ENCODE measurements around the gene PLXNA4. TPM values are rescaled to one million over a fixed set of nuclear protein-coding genes. Genes with fewer than 3 reads are reported as not detected.

PLXNA4 gene
- total RNA-seq, 4 donors from 2014 or later: 1.1 to 2.8 (median 1.4) TPM

DNA sequence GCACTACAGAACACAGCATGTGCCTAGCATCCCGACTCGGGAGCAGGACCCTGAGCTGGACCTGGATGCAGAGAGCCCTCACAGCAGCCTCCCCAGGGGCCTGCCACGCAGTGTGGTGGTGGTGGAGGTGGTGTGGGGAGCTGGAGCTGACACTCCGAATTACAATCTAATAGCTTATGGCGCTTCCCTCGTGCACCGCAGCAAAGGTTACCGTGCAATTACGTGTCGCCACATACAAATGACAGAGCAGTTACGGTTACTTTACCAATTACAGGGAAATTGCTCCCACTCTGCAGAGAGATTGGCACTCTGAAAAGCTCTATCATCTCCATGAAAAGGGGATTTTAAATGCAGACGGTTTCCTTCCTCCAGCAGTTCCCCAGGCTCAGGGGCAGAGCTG lies 81.8 kb downstream of the PLXNA4 start:
- intact Hi-C loops (cut with DNase I; ENCODE audit: low total_unique reads): no loop called here
- Histone ChIP-seq H3K27ac (no peak overlapping the region), H3K4me1 (no peaks in the 10 kb centered on the region), H3K27me3 (no peaks in the 10 kb centered on the region), H3K4me3 (no peak overlapping the region), H3K9me3 (no peaks in the 10 kb centered on the region), H3K36me3 (no peaks in the 10 kb centered on the region)
- DNase-seq: no peak
- in situ Hi-C loops (cut with MboI; ENCODE audit: low pct_ligation_motif_present in 1 of 4, low pct_unique_long_range_greater_than_20kb in 1 of 4, low sequenced_read_pairs in 3 of 4): no loop called here
- TF ChIP-seq POLR2A (IDR thresholded peaks at IDR 0.05) (no peak), POLR2AphosphoS5 (IDR thresholded peaks at IDR 0.05) (no peak), EP300 (IDR thresholded peaks at IDR 0.05; ENCODE audit: low read depth) (no peak)
- TF ChIP-seq, protein P1, sequence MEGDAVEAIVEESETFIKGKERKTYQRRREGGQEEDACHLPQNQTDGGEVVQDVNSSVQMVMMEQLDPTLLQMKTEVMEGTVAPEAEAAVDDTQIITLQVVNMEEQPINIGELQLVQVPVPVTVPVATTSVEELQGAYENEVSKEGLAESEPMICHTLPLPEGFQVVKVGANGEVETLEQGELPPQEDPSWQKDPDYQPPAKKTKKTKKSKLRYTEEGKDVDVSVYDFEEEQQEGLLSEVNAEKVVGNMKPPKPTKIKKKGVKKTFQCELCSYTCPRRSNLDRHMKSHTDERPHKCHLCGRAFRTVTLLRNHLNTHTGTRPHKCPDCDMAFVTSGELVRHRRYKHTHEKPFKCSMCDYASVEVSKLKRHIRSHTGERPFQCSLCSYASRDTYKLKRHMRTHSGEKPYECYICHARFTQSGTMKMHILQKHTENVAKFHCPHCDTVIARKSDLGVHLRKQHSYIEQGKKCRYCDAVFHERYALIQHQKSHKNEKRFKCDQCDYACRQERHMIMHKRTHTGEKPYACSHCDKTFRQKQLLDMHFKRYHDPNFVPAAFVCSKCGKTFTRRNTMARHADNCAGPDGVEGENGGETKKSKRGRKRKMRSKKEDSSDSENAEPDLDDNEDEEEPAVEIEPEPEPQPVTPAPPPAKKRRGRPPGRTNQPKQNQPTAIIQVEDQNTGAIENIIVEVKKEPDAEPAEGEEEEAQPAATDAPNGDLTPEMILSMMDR (IDR thresholded peaks at IDR 0.05): no peak
- 90% methylated on average over 12 of the region's 12 CpGs; no CpG with 5 or more reads in 1 of the 2 donors for WGBS, 2 donors (ENCODE audit: low coverage in 1 of 2)

DNA sequence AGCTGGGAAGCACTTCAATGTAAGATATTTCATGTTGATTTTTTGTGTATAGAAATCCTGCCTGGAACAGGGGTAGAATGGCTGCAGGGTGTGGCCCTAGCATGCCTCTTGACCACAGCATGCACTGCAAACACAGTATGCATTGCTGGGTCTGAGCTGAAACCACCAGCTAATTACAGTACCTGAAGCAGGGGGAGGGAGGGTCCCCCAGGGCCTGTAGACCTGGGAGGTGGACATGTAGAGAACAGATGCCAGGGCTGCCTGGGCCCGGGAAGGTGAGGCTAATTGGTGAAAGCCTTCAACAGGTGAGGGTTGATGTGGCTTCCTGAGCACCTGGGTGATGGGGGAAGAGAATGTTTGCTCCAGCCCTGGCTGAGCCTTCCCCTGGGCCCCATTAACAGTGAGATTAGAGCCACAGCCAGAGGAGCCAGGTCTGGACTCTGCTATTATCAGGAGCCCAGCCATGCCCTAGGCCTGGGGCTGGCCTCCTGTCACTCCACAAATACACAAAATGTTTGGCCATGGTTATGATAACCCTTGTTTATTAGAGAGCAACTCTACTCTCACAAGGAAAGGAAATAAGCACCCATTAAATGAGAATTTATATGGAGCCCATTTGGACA lies 83.3 kb downstream of the PLXNA4 start:
- no peaks in the 10 kb centered on the region for H3K36me3 ChIP-seq
- intact Hi-C loops (cut with DNase I; ENCODE audit: low total_unique reads) (no loop called here), in situ Hi-C loops (cut with MboI; ENCODE audit: low pct_ligation_motif_present in 1 of 4, low pct_unique_long_range_greater_than_20kb in 1 of 4, low sequenced_read_pairs in 3 of 4) (no loop called here)
- H3K4me3 ChIP-seq: no peak overlapping the region
- H3K9me3 ChIP-seq: no peaks in the 10 kb centered on the region
- H3K27ac ChIP-seq: no peak overlapping the region
- no peak for TF ChIP-seq POLR2AphosphoS5 (IDR thresholded peaks at IDR 0.05)
- TF ChIP-seq EP300 (IDR thresholded peaks at IDR 0.05; ENCODE audit: low read depth): no peak
- TF ChIP-seq, protein P1 (IDR thresholded peaks at IDR 0.05): no peak
- TF ChIP-seq POLR2A (IDR thresholded peaks at IDR 0.05): no peak
- DNase-seq: no peak
- no peaks in the 10 kb centered on the region for H3K27me3 ChIP-seq
- no peaks in the 10 kb centered on the region for H3K4me1 ChIP-seq
- 79% methylated on average over 1 of the region's 1 CpG; no CpG with 5 or more reads in 1 of the 2 donors for WGBS, 2 donors (ENCODE audit: low coverage in 1 of 2)

DNA sequence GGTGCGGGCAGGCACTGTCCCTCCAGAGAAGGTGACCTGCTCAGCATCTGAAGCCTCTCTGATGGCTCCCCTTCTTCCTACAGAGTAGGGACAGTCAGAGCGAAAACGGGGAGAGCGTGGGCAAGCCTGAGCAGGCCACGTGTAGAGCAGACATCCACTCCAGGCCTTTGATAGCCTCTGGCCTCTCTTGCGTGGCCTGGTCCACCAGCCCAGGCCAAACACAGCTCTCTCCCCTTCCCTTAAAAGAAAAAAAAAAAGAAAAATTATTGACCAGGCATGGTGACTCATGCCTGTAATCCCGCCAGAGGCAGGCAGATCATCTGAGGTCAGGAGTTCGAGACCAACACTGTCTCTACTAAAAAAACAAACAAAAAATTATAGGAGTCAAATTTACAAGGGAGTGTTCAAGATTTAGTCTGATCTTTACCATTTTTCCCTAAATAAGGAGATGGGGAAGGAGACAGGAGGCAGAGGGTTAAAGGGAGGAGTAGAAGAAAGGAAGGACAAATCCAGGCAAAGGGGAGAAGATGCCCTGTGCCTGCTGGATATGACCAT lies 84.8 kb downstream of the PLXNA4 start:
- TF ChIP-seq, protein P1 (IDR thresholded peaks at IDR 0.05): no peak
- TF ChIP-seq POLR2A (IDR thresholded peaks at IDR 0.05) (no peak), EP300 (IDR thresholded peaks at IDR 0.05; ENCODE audit: low read depth) (no peak), POLR2AphosphoS5 (IDR thresholded peaks at IDR 0.05) (no peak)
- no peak overlapping the region for H3K27ac ChIP-seq
- no peaks in the 10 kb centered on the region for H3K27me3 ChIP-seq
- in situ Hi-C loops (cut with MboI; ENCODE audit: low pct_ligation_motif_present in 1 of 4, low pct_unique_long_range_greater_than_20kb in 1 of 4, low sequenced_read_pairs in 3 of 4): no loop called here
- no peak for DNase-seq
- 68 to 86% methylated on average over 3 to 8 of the region's 8 CpGs for WGBS, 2 donors (ENCODE audit: low coverage in 1 of 2)
- no peaks in the 10 kb centered on the region for H3K4me1 ChIP-seq
- no peak overlapping the region for H3K4me3 ChIP-seq
- no peaks in the 10 kb centered on the region for H3K36me3 ChIP-seq
- intact Hi-C loops (cut with DNase I; ENCODE audit: low total_unique reads): no loop called here
- H3K9me3 ChIP-seq: no peaks in the 10 kb centered on the region

DNA sequence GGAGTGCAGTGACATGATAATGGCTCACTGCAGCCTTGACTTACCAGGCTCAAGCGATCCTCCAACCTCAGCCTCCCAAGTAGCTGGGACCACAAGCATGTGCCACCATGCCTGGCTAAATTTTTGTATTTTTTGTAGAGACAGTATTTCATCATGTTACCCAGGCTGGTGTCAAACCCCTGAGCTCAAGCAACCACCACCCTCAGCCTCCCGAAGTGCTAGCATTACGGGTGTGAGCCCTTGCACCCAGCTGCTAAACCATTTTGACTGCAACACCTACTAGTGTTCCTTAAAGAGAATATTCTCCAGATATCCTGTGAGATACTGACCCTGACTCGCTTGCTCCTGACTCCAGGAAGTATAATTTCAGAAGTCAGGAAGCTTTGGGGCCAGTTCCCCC lies 85.8 kb downstream of the PLXNA4 start:
- Histone ChIP-seq H3K4me1 (peaks cover 1 to 8% (median 6%) of the 10 kb centered on the region in 4 donors), H3K36me3 (no peaks in the 10 kb centered on the region), H3K9me3 (no peaks in the 10 kb centered on the region), H3K27me3 (no peaks in the 10 kb centered on the region), H3K4me3 (no peak overlapping the region), H3K27ac (no peak overlapping the region)
- in situ Hi-C loops (cut with MboI; ENCODE audit: low pct_ligation_motif_present in 1 of 4, low pct_unique_long_range_greater_than_20kb in 1 of 4, low sequenced_read_pairs in 3 of 4): no loop called here
- TF ChIP-seq POLR2A (IDR thresholded peaks at IDR 0.05) (no peak), POLR2AphosphoS5 (IDR thresholded peaks at IDR 0.05) (no peak), EP300 (IDR thresholded peaks at IDR 0.05; ENCODE audit: low read depth) (no peak)
- TF ChIP-seq, protein P1 (IDR thresholded peaks at IDR 0.05): no peak
- WGBS, 2 donors (ENCODE audit: low coverage in 1 of 2): 87 to 100% methylated on average over 2 to 4 of the region's 4 CpGs
- intact Hi-C loops (cut with DNase I; ENCODE audit: low total_unique reads): no loop called here
- DNase-seq: no peak
